HEK293 (cell line): Measurements from ENCODE around the gene MSH2.

Experiments used
- CTCF ChIA-PET: fragments of 350-600 bp; formaldehyde crosslinking; extraction: SDS; loops from one replicate; lab custom pipeline; 2021; ENCODE audit warnings: antibody characterized with exemption; lab: Yijun Ruan, JAX
- POLR2A ChIA-PET: fragments of 300-600 bp; formaldehyde crosslinking; extraction: SDS; loops from one replicate; lab custom pipeline; 2020; ENCODE audit warnings: antibody characterized with exemption, inconsistent platforms; lab: Yijun Ruan, JAX
- H3K27ac ChIP-seq: fragments of 200-500 bp; sonication (Bioruptor generic); 2 replicates; pipeline ENCODE4 v1.5.1; 2014; ENCODE audit warnings: low read depth, low read length, control low read depth, inconsistent platforms; ENCODE audit errors: extremely low read depth
- H3K36me3 ChIP-seq, 2 experiments: fragments of 200-500 bp in 1 of 2; sonication (Bioruptor generic) in 1 of 2; 1 replicate in 1 of 2; 2 replicates in 1 of 2; pipeline ENCODE4 v1.5.1; 2014 to 2017; ENCODE audit warnings: inconsistent platforms in 2 of 2, low read length in 2 of 2; ENCODE audit not compliant: control insufficient read depth in 2 of 2, insufficient read depth in 1 of 2
- H3K4me1 ChIP-seq: fragments of 200-500 bp; sonication (Bioruptor generic); 2 replicates; pipeline ENCODE4 v1.5.1; 2014; ENCODE audit warnings: mild to moderate bottlenecking, low read length, inconsistent platforms; ENCODE audit not compliant: control insufficient read depth, insufficient read depth
- H3K4me3 ChIP-seq: 2 replicates; pipeline ENCODE4 v1.5.1; 2011; ENCODE audit warnings: low read depth, mild to moderate bottlenecking, control low read depth, low read length, moderate library complexity
- H3K9me3 ChIP-seq: fragments of 200-500 bp; sonication (Bioruptor generic); 2 replicates; pipeline ENCODE4 v1.5.1; 2014; ENCODE audit warnings: low read depth, low read length, inconsistent platforms; ENCODE audit not compliant: control insufficient read depth, insufficient read depth
- BCL11B ChIP-seq: fragments of 450-650 bp; formaldehyde crosslinking; IDR thresholded peaks from 2 replicates; pipeline ENCODE4 v1.5.1; 2016; ENCODE audit warnings: low read depth, missing biosample characterization, missing genetic modification characterization
- PRDM1 ChIP-seq: fragments of 450-650 bp; formaldehyde crosslinking; IDR thresholded peaks from 2 replicates; pipeline ENCODE4; 2016; ENCODE audit warnings: missing biosample characterization, missing genetic modification characterization
- ZBTB20 ChIP-seq: fragments of 450-650 bp; formaldehyde crosslinking; IDR thresholded peaks from 2 replicates; pipeline ENCODE4 v1.5.1; 2016; ENCODE audit warnings: missing biosample characterization, missing genetic modification characterization
- ZBTB26 ChIP-seq: fragments of 450-650 bp; formaldehyde crosslinking; optimal IDR thresholded peaks from 2 replicates; pipeline ENCODE3; 2016; ENCODE audit warnings: missing biosample characterization, mild to moderate bottlenecking, missing genetic modification characterization
- ZBTB6 ChIP-seq: fragments of 450-650 bp; formaldehyde crosslinking; IDR thresholded peaks from 2 replicates; pipeline ENCODE4 v1.5.1; 2017; ENCODE audit warnings: missing biosample characterization, missing genetic modification characterization
- ZBTB8A ChIP-seq: fragments of 450-650 bp; formaldehyde crosslinking; IDR thresholded peaks from 2 replicates; pipeline ENCODE4 v1.5.1; 2016; ENCODE audit warnings: missing biosample characterization, missing genetic modification characterization
- ZIC2 ChIP-seq: fragments of 450-650 bp; formaldehyde crosslinking; IDR thresholded peaks from 2 replicates; pipeline ENCODE4 v1.5.1; 2016; ENCODE audit warnings: missing biosample characterization, missing genetic modification characterization
- ZNF114 ChIP-seq: fragments of 450-650 bp; formaldehyde crosslinking; IDR thresholded peaks from 2 replicates; pipeline ENCODE4 v1.5.0; 2017; ENCODE audit warnings: missing biosample characterization, missing genetic modification characterization
- ZNF133 ChIP-seq: fragments of 450-650 bp; formaldehyde crosslinking; IDR thresholded peaks from 2 replicates; pipeline ENCODE4 v1.5.1; 2016; ENCODE audit warnings: missing biosample characterization, missing genetic modification characterization
- ZNF175 ChIP-seq: fragments of 450-650 bp; formaldehyde crosslinking; IDR thresholded peaks from 2 replicates; pipeline ENCODE4 v1.5.1; 2016; ENCODE audit warnings: missing biosample characterization, missing genetic modification characterization
- ZNF184 ChIP-seq: fragments of 450-650 bp; IDR thresholded peaks from 2 replicates; pipeline ENCODE4 v1.5.1; 2018; ENCODE audit warnings: missing biosample characterization, mild to moderate bottlenecking, missing genetic modification characterization
- ZNF202 ChIP-seq: fragments of 450-650 bp; formaldehyde crosslinking; IDR thresholded peaks from 2 replicates; pipeline ENCODE4 v1.5.1; 2016; ENCODE audit warnings: missing biosample characterization, missing genetic modification characterization, borderline replicate concordance
- ZNF214 ChIP-seq: fragments of 450-650 bp; formaldehyde crosslinking; IDR thresholded peaks from 2 replicates; pipeline ENCODE4 v1.5.1; 2017; ENCODE audit warnings: missing biosample characterization, mild to moderate bottlenecking, missing genetic modification characterization, borderline replicate concordance
- ZNF266 ChIP-seq: fragments of 450-650 bp; formaldehyde crosslinking; IDR thresholded peaks from 2 replicates; pipeline ENCODE4 v1.5.1; 2016; ENCODE audit warnings: missing biosample characterization, missing genetic modification characterization, low read depth
- ZNF274 ChIP-seq, 2 experiments: fragments of 200-500 bp in 1 of 2; fragments of 450-650 bp in 1 of 2; sonication (Bioruptor generic) in 1 of 2; formaldehyde crosslinking in 1 of 2; IDR thresholded peaks; 2 replicates each; pipeline versions ENCODE4 v1.5.1 to v1.6.1; 2014 to 2016; ENCODE audit warnings: borderline replicate concordance in 1 of 2, inconsistent platforms in 1 of 2, low read length in 1 of 2, missing biosample characterization in 1 of 2, missing genetic modification characterization in 1 of 2
- ZNF510 ChIP-seq: fragments of 450-650 bp; formaldehyde crosslinking; IDR thresholded peaks from 2 replicates; pipeline ENCODE4 v1.5.1; 2018; ENCODE audit warnings: mild to moderate bottlenecking, missing genetic modification characterization, missing biosample characterization; ENCODE audit not compliant: insufficient replicate concordance
- ZNF571 ChIP-seq: fragments of 450-650 bp; formaldehyde crosslinking; IDR thresholded peaks from 2 replicates; pipeline ENCODE4 v1.5.0; 2017; ENCODE audit warnings: missing biosample characterization, missing genetic modification characterization
- ZNF623 ChIP-seq: fragments of 450-650 bp; formaldehyde crosslinking; IDR thresholded peaks from 2 replicates; pipeline ENCODE4 v1.5.1; 2016; ENCODE audit warnings: missing biosample characterization, missing genetic modification characterization
- ZNF701 ChIP-seq: fragments of 450-650 bp; formaldehyde crosslinking; IDR thresholded peaks from 2 replicates; pipeline ENCODE4 v1.5.1; 2016; ENCODE audit warnings: missing biosample characterization, missing genetic modification characterization
- ZNF747 ChIP-seq: fragments of 450-650 bp; formaldehyde crosslinking; IDR thresholded peaks from 2 replicates; pipeline ENCODE4 v1.5.1; 2016; ENCODE audit warnings: missing biosample characterization, missing genetic modification characterization
- ZNF776 ChIP-seq: fragments of 450-650 bp; formaldehyde crosslinking; IDR thresholded peaks from 2 replicates; pipeline ENCODE4 v1.5.0; 2017; ENCODE audit warnings: missing biosample characterization, missing genetic modification characterization, borderline replicate concordance
- ZSCAN16 ChIP-seq: fragments of 450-650 bp; formaldehyde crosslinking; IDR thresholded peaks from 2 replicates; pipeline ENCODE4 v1.5.1; 2016; ENCODE audit warnings: missing biosample characterization, missing genetic modification characterization

Gene MSH2

GRCh38 chr2:47497843-47498460, 95.0 kb downstream of the MSH2 start:
- no peaks in the 10 kb centered on the region for H3K9me3 ChIP-seq
- POLR2A ChIA-PET, result interaction anchor here (0.6 kb wide), 1 partner anchor 83 kb away, joined by 5 read pairs; no protein-coding TSS in a partner anchor
- H3K4me1 ChIP-seq, result no peaks in the 10 kb centered on the region
- CTCF ChIA-PET, result no interaction called here
- no peak for TF ChIP-seq PRDM1 (tag by site-specific recombination)
- no peak for TF ChIP-seq ZNF114 (tag by site-specific recombination)
- no peak for TF ChIP-seq ZNF623 (tag by site-specific recombination)
- no peak for TF ChIP-seq ZNF133 (tag by site-specific recombination)
- TF ChIP-seq ZNF701, result no peak
- no peak for TF ChIP-seq BCL11B (tag by site-specific recombination)
- TF ChIP-seq ZNF571 (tag by site-specific recombination), result no peak
- no peak for TF ChIP-seq ZNF202 (tag by site-specific recombination)
- TF ChIP-seq ZNF510 (tag by site-specific recombination), result no peak
- TF ChIP-seq ZNF747 (tag by site-specific recombination), result no peak
- TF ChIP-seq ZBTB8A (tag by site-specific recombination), result no peak
- no peak for TF ChIP-seq ZBTB6 (tag by site-specific recombination)
- no peak for TF ChIP-seq ZNF214 (tag by site-specific recombination)
- no peak for TF ChIP-seq ZSCAN16 (tag by site-specific recombination)
- TF ChIP-seq ZNF184, result no peak
- TF ChIP-seq ZNF266 (tag by site-specific recombination), result no peak
- TF ChIP-seq ZBTB20 (tag by site-specific recombination), result no peak
- TF ChIP-seq ZNF776 (tag by site-specific recombination), result no peak
- no peak for TF ChIP-seq ZNF175 (tag by site-specific recombination)
- TF ChIP-seq ZBTB26 (tag by site-specific recombination), result no peak
- TF ChIP-seq, all 188 proteins: peak for 0
- Histone ChIP-seq H3K36me3 (no peaks in the 10 kb centered on the region), H3K27ac (no peak overlapping the region), H3K4me3 (no peak overlapping the region)

GRCh38 chr2:47499093-47499492, 96.1 kb downstream of the MSH2 start:
- H3K4me1 ChIP-seq, result no peaks in the 10 kb centered on the region
- H3K4me3 ChIP-seq, result no peak overlapping the region
- no peak overlapping the region for H3K27ac ChIP-seq
- TF ChIP-seq ZIC2 (tag by site-specific recombination) (peak; percentile 81), ZNF274 (IDR thresholded peaks at IDR 0.05; ENCODE audit: low read length) (no peak), ZNF274 (tag by site-specific recombination; IDR thresholded peaks at IDR 0.05; ENCODE audit: borderline replicate concordance) (no peak)
- no peaks in the 10 kb centered on the region for H3K36me3 ChIP-seq
- H3K9me3 ChIP-seq, result no peaks in the 10 kb centered on the region
- CTCF ChIA-PET, result interaction anchor here (1.2 kb wide), 1 partner anchor 12 kb away, joined by 3 read pairs; no protein-coding TSS in a partner anchor
- POLR2A ChIA-PET, result no interaction called here
